Type B pancreatic cell (in vitro differentiated cells): ENCODE results near the gene CLMN. TPM values are rescaled to one million over a fixed set of nuclear protein-coding genes. Genes with fewer than 3 reads are reported as not detected.

ENCODE experiments used
- DNase-seq: peaks from one replicate; pipeline ENCODE4 v3.0.0; 2021; ENCODE audit warnings: mixed read lengths; ENCODE audit not compliant: unreplicated experiment; ENCODE audit errors: extremely low spot score
- H3K27ac Mint-ChIP-seq: 2 replicates; pipeline ENCODE4 v1.8.0; 2021; ENCODE audit warnings: mild to moderate bottlenecking, mixed read lengths
- H3K27me3 Mint-ChIP-seq: 2 replicates; pipeline ENCODE4 v1.8.0; 2021; ENCODE audit warnings: mixed read lengths
- H3K36me3 Mint-ChIP-seq: 2 replicates; pipeline ENCODE4 v1.8.0; 2021; ENCODE audit warnings: mixed read lengths
- H3K4me1 Mint-ChIP-seq: one replicate; pipeline ENCODE4 v1.8.0; 2021; ENCODE audit warnings: mixed read lengths; ENCODE audit not compliant: unreplicated experiment
- H3K4me3 Mint-ChIP-seq: 2 replicates; pipeline ENCODE4 v1.8.0; 2021; ENCODE audit warnings: mild to moderate bottlenecking, mixed read lengths
- H3K9me3 Mint-ChIP-seq: 2 replicates; pipeline ENCODE4 v1.8.0; 2021; ENCODE audit warnings: mixed read lengths
- CTCF ChIP-seq: fragments of 200-600 bp; sonication (generic); conservative IDR thresholded peaks from 2 replicates; pipeline ENCODE4 v1.5.0; 2021; ENCODE audit warnings: antibody characterized with exemption, mild to moderate bottlenecking
- total RNA-seq: library from RNA; stranded (reverse); gene quantifications from 2 replicates; pipeline ENCODE4 v1.2.1, GENCODE V29; 2021; ENCODE audit warnings: low replicate concordance

The CLMN gene
- total RNA-seq, 1 donor from 2014 or later, result 23.0 TPM

GRCh38 chr14:95151561-95151960 lies 168.1 kb downstream of the CLMN start:
- DNase-seq, result no peak
- Mint-ChIP-seq H3K4me3 (no peak overlapping the region), H3K4me1 (peaks cover 49% of the 10 kb centered on the region), H3K36me3 (peaks cover 29% of the 10 kb centered on the region), H3K27me3 (no peaks in the 10 kb centered on the region), H3K27ac (no peak overlapping the region), H3K9me3 (peaks cover 2% of the 10 kb centered on the region)
- no peak for TF ChIP-seq CTCF

GRCh38 chr14:95150910-95151309 lies 168.8 kb downstream of the CLMN start:
- peaks cover 49% of the 10 kb centered on the region for H3K4me1 Mint-ChIP-seq
- peaks cover 8% of the 10 kb centered on the region for H3K9me3 Mint-ChIP-seq
- peaks cover 36% of the 10 kb centered on the region for H3K36me3 Mint-ChIP-seq
- H3K27ac Mint-ChIP-seq, result no peak overlapping the region
- TF ChIP-seq CTCF, result no peak
- H3K4me3 Mint-ChIP-seq, result no peak overlapping the region
- H3K27me3 Mint-ChIP-seq, result no peaks in the 10 kb centered on the region
- no peak for DNase-seq

- no peak for TF ChIP-seq CTCF
- Mint-ChIP-seq H3K9me3 (peaks cover 18% of the 10 kb centered on the region), H3K4me1 (peaks cover 42% of the 10 kb centered on the region), H3K27ac (no peak overlapping the region), H3K27me3 (no peaks in the 10 kb centered on the region), H3K36me3 (peaks cover 38% of the 10 kb centered on the region), H3K4me3 (no peak overlapping the region)
- DNase-seq, result no peak
Measured at GRCh38 chr14:95149441-95149840, 170.3 kb downstream of the CLMN start.

- Mint-ChIP-seq H3K9me3 (peaks cover 18% of the 10 kb centered on the region), H3K36me3 (peaks cover 30% of the 10 kb centered on the region), H3K27ac (no peak overlapping the region), H3K27me3 (no peaks in the 10 kb centered on the region), H3K4me1 (peaks cover 31% of the 10 kb centered on the region), H3K4me3 (no peak overlapping the region)
- no peak for TF ChIP-seq CTCF
- DNase-seq, result no peak
Measured at GRCh38 chr14:95147597-95147996, 172.1 kb downstream of the CLMN start.

- H3K27ac Mint-ChIP-seq, result no peak overlapping the region
- no peak for TF ChIP-seq CTCF
- no peak for DNase-seq
Measured at GRCh38 chr14:95146079-95146771, 173.5 kb downstream of the CLMN start.

More at GRCh38 chr14:95146079-95146771, 173.5 kb downstream of the CLMN start:
- Mint-ChIP-seq H3K4me3 (no peak overlapping the region), H3K9me3 (peaks cover 18% of the 10 kb centered on the region), H3K4me1 (peaks cover 22% of the 10 kb centered on the region), H3K27me3 (no peaks in the 10 kb centered on the region), H3K36me3 (peaks cover 27% of the 10 kb centered on the region)
